K562 (cell line): ENCODE measurements around the gene CTXND1. TPM values are rescaled to one million over a fixed set of nuclear protein-coding genes. Genes with fewer than 3 reads are reported as not detected.
A peak's percentile ranks its signal among the peaks of the same experiment; 100 is the strongest.

ENCODE experiments used
- ARID2 ChIP-seq: fragments of 450-650 bp; IDR thresholded peaks from 2 replicates; pipeline ENCODE4 v1.6.1; 2017; ENCODE audit warnings: antibody characterized with exemption, mild to moderate bottlenecking
- CEBPG ChIP-seq, 3 experiments: fragments of 200-800 bp in 1 of 3; sonication (Bioruptor generic) in 1 of 3; sonication (generic) in 1 of 3; formaldehyde crosslinking in 1 of 3; IDR thresholded peaks in 2 of 3; conservative IDR thresholded peaks in 1 of 3; 2 replicates each; pipeline versions ENCODE4 v1.6.1 to v1.8.0; 2016 to 2022; ENCODE audit warnings: missing compliant biosample characterization in 2 of 3, missing genetic modification characterization in 2 of 3, mild to moderate bottlenecking in 1 of 3, missing genetic modification reagents in 1 of 3
- MAFF ChIP-seq: IDR thresholded peaks from 2 replicates; pipeline ENCODE4 v1.6.1; 2012; ENCODE audit warnings: low read length, improper control_type of control experiment
- SMC3 ChIP-seq: conservative IDR thresholded peaks from 2 replicates; pipeline ENCODE4 v1.6.1; 2011; ENCODE audit warnings: low read depth, low read length, improper control_type of control experiment; ENCODE audit not compliant: insufficient read depth
- STAG1 ChIP-seq: sonication (generic); formaldehyde crosslinking; IDR thresholded peaks from 2 replicates; pipeline ENCODE4 v1.5.0; 2020; ENCODE audit warnings: missing genetic modification reagents, borderline replicate concordance
- TAF1 ChIP-seq: IDR thresholded peaks from 2 replicates; pipeline ENCODE4 v1.6.1; 2011; ENCODE audit warnings: mild to moderate bottlenecking, low read length, moderate library complexity; ENCODE audit not compliant: insufficient read depth, control insufficient read depth, severe bottlenecking; ENCODE audit errors: extremely low read depth
- U2AF1 ChIP-seq: fragments of 200-400 bp; formaldehyde crosslinking; optimal IDR thresholded peaks from 2 replicates; pipeline ENCODE3; 2017; ENCODE audit warnings: mild to moderate bottlenecking, low read depth, low read length, moderate library complexity
- ZEB2 ChIP-seq: fragments of 450-650 bp; IDR thresholded peaks from 2 replicates; pipeline ENCODE4 v1.6.1; 2016
- ZNF24 ChIP-seq: fragments of 450-650 bp; IDR thresholded peaks from 2 replicates; pipeline ENCODE4 v1.6.1; 2016
- polyA plus RNA-seq, 8 experiments: library from polyadenylated mRNA; depleted of rRNA in 4 of 8; stranded (reverse) in 5 of 8; unstranded in 3 of 8; fragments of >200 nt; fragmentation: Nextera tagmentation in 2 of 8; fragmentation: Illumina TruSeq in 1 of 8; extraction: Ambion mirVana in 2 of 8; extraction: Trizol in 1 of 8; gene quantifications; 2 replicates each; pipeline versions ENCODE4 v1.2.1 to v1.2.3, GENCODE V29; 2011 to 2014; ENCODE audit warnings: inconsistent platforms in 1 of 8, missing spikeins in 1 of 8
- total RNA-seq, 7 experiments: library from RNA; depleted of rRNA in 6 of 7; stranded (reverse); fragments of >200 nt in 6 of 7; fragmentation: Illumina TruSeq in 2 of 7; extraction: Trizol in 2 of 7; gene quantifications; 2 replicates each; pipeline versions ENCODE4 v1.2.1 to v1.2.3, GENCODE V29; 2011 to 2021; ENCODE audit warnings: low replicate concordance in 1 of 7
- TF ChIP-seq, protein P1 (sequence below), 2 experiments: fragments of 450-650 bp; formaldehyde crosslinking in 1 of 2; IDR thresholded peaks; 2 replicates each; pipeline versions ENCODE4 v1.4.0 to v1.6.1; 2014 to 2020; ENCODE audit warnings: mild to moderate bottlenecking in 2 of 2, borderline replicate concordance in 1 of 2, low read depth in 1 of 2
- TF ChIP-seq, protein P2 (sequence below): fragments of 450-650 bp; formaldehyde crosslinking; IDR thresholded peaks from 2 replicates; pipeline ENCODE4 v1.4.0; 2020; ENCODE audit warnings: mild to moderate bottlenecking, moderate library complexity
- TF ChIP-seq, protein P3 (sequence below): fragments of 450-650 bp; IDR thresholded peaks from 2 replicates; pipeline ENCODE4 v1.6.1; 2016; ENCODE audit warnings: missing biosample characterization, missing genetic modification characterization
- TF ChIP-seq, protein P4 (sequence below): IDR thresholded peaks from 2 replicates; pipeline ENCODE4 v1.6.1; 2016; ENCODE audit warnings: missing genetic modification characterization, missing compliant biosample characterization

The CTXND1 gene
- total and polyA plus RNA-seq, 9 of the 15 experiments (the other 6 are each of a cell fraction or from before 2014, with no cell fraction given): 0.04 TPM; not detected in 7

DNA sequence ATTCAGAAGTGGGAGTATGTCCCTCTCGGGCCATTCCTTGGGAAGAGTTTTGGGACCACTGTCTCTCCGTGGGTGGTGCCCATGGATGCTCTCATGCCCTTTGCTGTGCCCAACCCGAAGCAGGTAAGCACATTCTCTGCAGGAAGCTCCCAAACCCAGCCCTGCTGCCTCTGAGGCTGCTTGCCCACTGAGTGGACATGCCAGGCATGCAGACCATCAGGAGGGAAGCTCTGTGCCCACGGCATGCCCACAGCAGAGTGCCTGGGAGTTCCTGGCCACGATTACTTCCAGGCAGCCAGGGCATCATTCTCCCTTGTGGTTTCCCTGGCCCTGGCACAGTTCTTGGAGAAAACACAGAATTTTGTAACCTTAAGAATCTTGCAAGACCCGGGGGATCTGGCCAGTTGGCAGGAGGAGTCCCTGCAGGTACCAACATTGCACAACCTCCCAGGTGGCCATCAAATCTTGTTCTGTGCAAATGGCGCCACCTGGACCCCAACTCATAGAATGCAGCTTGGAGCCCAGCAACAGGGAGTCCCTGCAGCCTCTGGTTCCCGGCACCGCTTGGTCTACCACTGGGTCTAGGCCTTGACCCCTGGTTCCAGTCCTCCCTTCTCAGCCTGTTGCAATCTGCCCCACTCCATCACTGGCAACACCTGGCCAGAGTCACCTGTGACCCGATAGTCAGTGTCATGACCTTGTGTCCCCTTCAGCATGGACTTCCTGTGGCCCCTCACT, 78.8 kb downstream of the CTXND1 start (continued):
- TF ChIP-seq, protein P1, sequence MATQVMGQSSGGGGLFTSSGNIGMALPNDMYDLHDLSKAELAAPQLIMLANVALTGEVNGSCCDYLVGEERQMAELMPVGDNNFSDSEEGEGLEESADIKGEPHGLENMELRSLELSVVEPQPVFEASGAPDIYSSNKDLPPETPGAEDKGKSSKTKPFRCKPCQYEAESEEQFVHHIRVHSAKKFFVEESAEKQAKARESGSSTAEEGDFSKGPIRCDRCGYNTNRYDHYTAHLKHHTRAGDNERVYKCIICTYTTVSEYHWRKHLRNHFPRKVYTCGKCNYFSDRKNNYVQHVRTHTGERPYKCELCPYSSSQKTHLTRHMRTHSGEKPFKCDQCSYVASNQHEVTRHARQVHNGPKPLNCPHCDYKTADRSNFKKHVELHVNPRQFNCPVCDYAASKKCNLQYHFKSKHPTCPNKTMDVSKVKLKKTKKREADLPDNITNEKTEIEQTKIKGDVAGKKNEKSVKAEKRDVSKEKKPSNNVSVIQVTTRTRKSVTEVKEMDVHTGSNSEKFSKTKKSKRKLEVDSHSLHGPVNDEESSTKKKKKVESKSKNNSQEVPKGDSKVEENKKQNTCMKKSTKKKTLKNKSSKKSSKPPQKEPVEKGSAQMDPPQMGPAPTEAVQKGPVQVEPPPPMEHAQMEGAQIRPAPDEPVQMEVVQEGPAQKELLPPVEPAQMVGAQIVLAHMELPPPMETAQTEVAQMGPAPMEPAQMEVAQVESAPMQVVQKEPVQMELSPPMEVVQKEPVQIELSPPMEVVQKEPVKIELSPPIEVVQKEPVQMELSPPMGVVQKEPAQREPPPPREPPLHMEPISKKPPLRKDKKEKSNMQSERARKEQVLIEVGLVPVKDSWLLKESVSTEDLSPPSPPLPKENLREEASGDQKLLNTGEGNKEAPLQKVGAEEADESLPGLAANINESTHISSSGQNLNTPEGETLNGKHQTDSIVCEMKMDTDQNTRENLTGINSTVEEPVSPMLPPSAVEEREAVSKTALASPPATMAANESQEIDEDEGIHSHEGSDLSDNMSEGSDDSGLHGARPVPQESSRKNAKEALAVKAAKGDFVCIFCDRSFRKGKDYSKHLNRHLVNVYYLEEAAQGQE (IDR thresholded peaks at IDR 0.05; ENCODE audit: borderline replicate concordance): peak; percentile 84
- TF ChIP-seq, protein P1 (CRISPR knock-in tag; IDR thresholded peaks at IDR 0.05; ENCODE audit: low read depth): no peak
- TF ChIP-seq MAFF (no peak), ZEB2 (peak; percentile 54; the same call in 1 of the 2 replicates), ARID2 (peak; percentile 65; the same call in 1 of the 2 replicates), SMC3 (peak; percentile 62; the same call in 1 of the 2 replicates), STAG1 (CRISPR knock-in tag) (peak; percentile 84; the same call in 1 of the 2 replicates), U2AF1 (no peak), CEBPG (CRISPR knock-in tag; IDR thresholded peaks at IDR 0.05) (peak; percentile 91), CEBPG (tag; conservative IDR thresholded peaks at IDR 0.05 in 1 of 2, IDR thresholded peaks at IDR 0.05 in 1 of 2) (peak; percentile 89 to 94), TAF1 (peak; percentile 17), ZNF24 (peak; percentile 58; the same call in 1 of the 2 replicates)
- TF ChIP-seq, protein P2, sequence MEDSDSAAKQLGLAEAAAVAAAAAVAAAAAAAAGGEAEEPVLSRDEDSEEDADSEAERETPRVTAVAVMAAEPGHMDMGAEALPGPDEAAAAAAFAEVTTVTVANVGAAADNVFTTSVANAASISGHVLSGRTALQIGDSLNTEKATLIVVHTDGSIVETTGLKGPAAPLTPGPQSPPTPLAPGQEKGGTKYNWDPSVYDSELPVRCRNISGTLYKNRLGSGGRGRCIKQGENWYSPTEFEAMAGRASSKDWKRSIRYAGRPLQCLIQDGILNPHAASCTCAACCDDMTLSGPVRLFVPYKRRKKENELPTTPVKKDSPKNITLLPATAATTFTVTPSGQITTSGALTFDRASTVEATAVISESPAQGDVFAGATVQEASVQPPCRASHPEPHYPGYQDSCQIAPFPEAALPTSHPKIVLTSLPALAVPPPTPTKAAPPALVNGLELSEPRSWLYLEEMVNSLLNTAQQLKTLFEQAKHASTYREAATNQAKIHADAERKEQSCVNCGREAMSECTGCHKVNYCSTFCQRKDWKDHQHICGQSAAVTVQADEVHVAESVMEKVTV (CRISPR knock-in tag): peak; percentile 72
- TF ChIP-seq, protein P3, sequence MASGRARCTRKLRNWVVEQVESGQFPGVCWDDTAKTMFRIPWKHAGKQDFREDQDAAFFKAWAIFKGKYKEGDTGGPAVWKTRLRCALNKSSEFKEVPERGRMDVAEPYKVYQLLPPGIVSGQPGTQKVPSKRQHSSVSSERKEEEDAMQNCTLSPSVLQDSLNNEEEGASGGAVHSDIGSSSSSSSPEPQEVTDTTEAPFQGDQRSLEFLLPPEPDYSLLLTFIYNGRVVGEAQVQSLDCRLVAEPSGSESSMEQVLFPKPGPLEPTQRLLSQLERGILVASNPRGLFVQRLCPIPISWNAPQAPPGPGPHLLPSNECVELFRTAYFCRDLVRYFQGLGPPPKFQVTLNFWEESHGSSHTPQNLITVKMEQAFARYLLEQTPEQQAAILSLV: peak; percentile 57; the same call in 1 of the 2 replicates
- TF ChIP-seq, protein P4, sequence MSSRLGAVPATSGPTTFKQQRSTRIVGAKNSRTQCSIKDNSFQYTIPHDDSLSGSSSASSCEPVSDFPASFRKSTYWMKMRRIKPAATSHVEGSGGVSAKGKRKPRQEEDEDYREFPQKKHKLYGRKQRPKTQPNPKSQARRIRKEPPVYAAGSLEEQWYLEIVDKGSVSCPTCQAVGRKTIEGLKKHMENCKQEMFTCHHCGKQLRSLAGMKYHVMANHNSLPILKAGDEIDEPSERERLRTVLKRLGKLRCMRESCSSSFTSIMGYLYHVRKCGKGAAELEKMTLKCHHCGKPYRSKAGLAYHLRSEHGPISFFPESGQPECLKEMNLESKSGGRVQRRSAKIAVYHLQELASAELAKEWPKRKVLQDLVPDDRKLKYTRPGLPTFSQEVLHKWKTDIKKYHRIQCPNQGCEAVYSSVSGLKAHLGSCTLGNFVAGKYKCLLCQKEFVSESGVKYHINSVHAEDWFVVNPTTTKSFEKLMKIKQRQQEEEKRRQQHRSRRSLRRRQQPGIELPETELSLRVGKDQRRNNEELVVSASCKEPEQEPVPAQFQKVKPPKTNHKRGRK: no peak
